Measurements from ENCODE around the gene ABCC8. TPM values are rescaled to one million over a fixed set of nuclear protein-coding genes. Genes with fewer than 3 reads are reported as not detected.
"Not testable (repeated sequence)": the region's sequence is repeated elsewhere in the genome, so short reads cannot be mapped to it uniquely, and the experiment has no call there.

Gene ABCC8
- total RNA-seq, 4 donors from 2014 or later: under 0.01 TPM; not detected in 3

- H3K27ac ChIP-seq: no peak overlapping the region
- H3K9me3 ChIP-seq: no peaks in the 10 kb centered on the region
- 85 to 93% methylated on average over 8 to 10 of the region's 13 CpGs for WGBS, 2 donors
Observed at GRCh38 chr11:17430616-17431015, 46.0 kb downstream of the ABCC8 start.

GRCh38 chr11:17428925-17429324 lies 47.7 kb downstream of the ABCC8 start:
- Histone ChIP-seq H3K36me3 (no peaks in the 10 kb centered on the region), H3K9me3 (no peaks in the 10 kb centered on the region), H3K27me3 (peaks cover 0 to 12% (median 0%) of the 10 kb centered on the region in 4 donors), H3K4me3 (no peak overlapping the region), H3K27ac (no peak overlapping the region), H3K4me1 (peaks cover 0 to 5% (median 0%) of the 10 kb centered on the region in 3 donors)
- 57 to 92% methylated on average over 2 to 3 of the region's 3 CpGs for WGBS, 2 donors
- intact Hi-C loops (cut with DNase I): no loop called here
- no peak for DNase-seq
- TF ChIP-seq CTCF (IDR thresholded peaks at IDR 0.05) (no peak), POLR2A (IDR thresholded peaks at IDR 0.05) (no peak)

More at GRCh38 chr11:17430616-17431015, 46.0 kb downstream of the ABCC8 start:
- intact Hi-C loops (cut with DNase I): no loop called here
- no peak overlapping the region for H3K4me3 ChIP-seq
- no peak for DNase-seq
- H3K36me3 ChIP-seq: no peaks in the 10 kb centered on the region
- peaks cover 0 to 12% (median 0%) of the 10 kb centered on the region in 4 donors for H3K27me3 ChIP-seq
- TF ChIP-seq POLR2A (IDR thresholded peaks at IDR 0.05): no peak
- no peak for TF ChIP-seq CTCF (IDR thresholded peaks at IDR 0.05)
- peaks cover 0 to 5% (median 0%) of the 10 kb centered on the region in 3 donors for H3K4me1 ChIP-seq

- no peak for TF ChIP-seq CTCF (IDR thresholded peaks at IDR 0.05)
- no peak for TF ChIP-seq POLR2A (IDR thresholded peaks at IDR 0.05)
Observed at GRCh38 chr11:17428261-17428660, 48.4 kb downstream of the ABCC8 start.

GRCh38 chr11:17426233-17426632 lies 50.4 kb downstream of the ABCC8 start:
- H3K27me3 ChIP-seq: peaks cover 0 to 26% (median 0%) of the 10 kb centered on the region in 4 donors
- DNase-seq; H3K36me3 ChIP-seq; H3K4me1 ChIP-seq; H3K4me3 ChIP-seq; H3K9me3 ChIP-seq; H3K27ac ChIP-seq; intact Hi-C loops (cut with DNase I): not testable (repeated sequence)
- whole genome bisulfite sequencing, 2 donors: 61 to 69% methylated on average over 5 of the region's 5 CpGs

More at GRCh38 chr11:17428261-17428660, 48.4 kb downstream of the ABCC8 start:
- 17% methylated on average over 1 of the region's 11 CpGs; no CpG with 5 or more reads in 1 of the 2 donors for WGBS, 2 donors
- H3K4me1 ChIP-seq: peaks cover 0 to 5% (median 0%) of the 10 kb centered on the region in 3 donors
- no peak overlapping the region for H3K4me3 ChIP-seq
- intact Hi-C loops (cut with DNase I): no loop called here
- H3K27me3 ChIP-seq: peaks cover 0 to 12% (median 0%) of the 10 kb centered on the region in 4 donors
- H3K9me3 ChIP-seq: no peaks in the 10 kb centered on the region
- no peak for DNase-seq
- H3K27ac ChIP-seq: no peak overlapping the region
- no peaks in the 10 kb centered on the region for H3K36me3 ChIP-seq

- no peaks in the 10 kb centered on the region for H3K36me3 ChIP-seq
- no peak for TF ChIP-seq CTCF (IDR thresholded peaks at IDR 0.05)
- TF ChIP-seq POLR2A (IDR thresholded peaks at IDR 0.05): no peak
- H3K9me3 ChIP-seq: no peaks in the 10 kb centered on the region
- H3K27me3 ChIP-seq: peaks cover 0 to 51% (median 0%) of the 10 kb centered on the region in 4 donors
- no peaks in the 10 kb centered on the region for H3K4me1 ChIP-seq
- DNase-seq: no peak
- no peak overlapping the region for H3K27ac ChIP-seq
- intact Hi-C loops (cut with DNase I): no loop called here
- no peak overlapping the region for H3K4me3 ChIP-seq
- 71 to 74% methylated on average over 10 to 11 of the region's 11 CpGs for WGBS, 2 donors
Observed at GRCh38 chr11:17423533-17424310, 52.9 kb downstream of the ABCC8 start.
